ENCODE results near the gene CCDC187. TPM values are rescaled to one million over a fixed set of nuclear protein-coding genes. Genes with fewer than 3 reads are reported as not detected.

The CCDC187 gene
- total RNA-seq, 2 donors from 2014 or later: 0.04 to 0.09 TPM

DNA sequence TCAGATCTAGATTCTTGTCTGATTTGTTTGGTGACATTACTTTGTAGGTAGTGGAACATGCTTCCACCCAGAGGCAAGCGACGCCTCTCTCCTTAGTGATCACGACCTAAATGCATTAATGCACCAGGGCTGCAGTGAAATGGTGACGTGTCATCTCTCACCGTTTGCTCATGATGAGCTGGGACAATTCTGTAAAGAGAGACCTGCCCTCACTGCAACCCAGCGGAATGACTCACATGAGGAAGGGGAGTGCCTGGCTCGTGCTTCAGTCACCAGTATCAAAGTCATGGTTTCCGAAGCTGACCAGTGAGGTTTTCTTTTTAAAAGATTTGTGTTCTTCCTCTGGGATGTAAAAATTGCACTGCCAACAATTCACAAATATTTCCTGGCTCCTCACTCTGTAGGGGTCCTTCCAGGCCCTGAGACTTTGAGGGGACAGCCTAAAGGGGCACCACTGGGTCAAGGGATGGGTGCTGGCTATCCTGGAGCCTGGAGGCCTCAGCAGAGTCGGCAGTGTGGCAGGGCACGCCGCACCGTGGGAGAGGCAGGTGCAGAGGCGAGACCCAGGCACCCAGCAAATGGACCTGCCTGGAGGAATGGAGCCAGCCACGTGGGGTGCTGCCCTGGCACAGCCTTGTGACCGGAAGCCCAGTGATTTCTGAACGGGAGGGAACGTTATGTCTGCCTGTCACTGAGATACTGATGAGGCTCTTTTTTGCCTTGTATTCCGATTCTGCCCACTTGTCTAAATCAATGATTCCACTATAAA, 75.6 kb downstream of the CCDC187 start:
- H3K36me3 ChIP-seq (ENCODE audit: control insufficient read depth, insufficient read depth, low read length): peaks cover 21% of the 10 kb centered on the region
- no peaks in the 10 kb centered on the region for H3K27me3 ChIP-seq (ENCODE audit: control insufficient read depth, insufficient read depth, low read length, poor library complexity, severe bottlenecking)
- peaks cover 11% of the 10 kb centered on the region for H3K36me3 Mint-ChIP-seq (ENCODE audit: low read depth)
- H3K4me1 ChIP-seq (ENCODE audit: control insufficient read depth, insufficient read depth, low read length): no peaks in the 10 kb centered on the region
- no peak for DNase-seq
- TF ChIP-seq, protein P1, sequence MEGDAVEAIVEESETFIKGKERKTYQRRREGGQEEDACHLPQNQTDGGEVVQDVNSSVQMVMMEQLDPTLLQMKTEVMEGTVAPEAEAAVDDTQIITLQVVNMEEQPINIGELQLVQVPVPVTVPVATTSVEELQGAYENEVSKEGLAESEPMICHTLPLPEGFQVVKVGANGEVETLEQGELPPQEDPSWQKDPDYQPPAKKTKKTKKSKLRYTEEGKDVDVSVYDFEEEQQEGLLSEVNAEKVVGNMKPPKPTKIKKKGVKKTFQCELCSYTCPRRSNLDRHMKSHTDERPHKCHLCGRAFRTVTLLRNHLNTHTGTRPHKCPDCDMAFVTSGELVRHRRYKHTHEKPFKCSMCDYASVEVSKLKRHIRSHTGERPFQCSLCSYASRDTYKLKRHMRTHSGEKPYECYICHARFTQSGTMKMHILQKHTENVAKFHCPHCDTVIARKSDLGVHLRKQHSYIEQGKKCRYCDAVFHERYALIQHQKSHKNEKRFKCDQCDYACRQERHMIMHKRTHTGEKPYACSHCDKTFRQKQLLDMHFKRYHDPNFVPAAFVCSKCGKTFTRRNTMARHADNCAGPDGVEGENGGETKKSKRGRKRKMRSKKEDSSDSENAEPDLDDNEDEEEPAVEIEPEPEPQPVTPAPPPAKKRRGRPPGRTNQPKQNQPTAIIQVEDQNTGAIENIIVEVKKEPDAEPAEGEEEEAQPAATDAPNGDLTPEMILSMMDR (conservative IDR thresholded peaks at IDR 0.05): no peak
- H3K4me3 ChIP-seq (ENCODE audit: low read length): no peak overlapping the region
- no peaks in the 10 kb centered on the region for H3K27me3 Mint-ChIP-seq (ENCODE audit: insufficient read depth)
- no peak overlapping the region for H3K27ac Mint-ChIP-seq
- WGBS, 2 experiments (ENCODE audit: insufficient coverage in 1 of 2, insufficient read length in 1 of 2): 87 to 89% methylated on average over 16 to 18 of the region's 18 CpGs
- H3K9me3 Mint-ChIP-seq: no peaks in the 10 kb centered on the region
- no peak overlapping the region for H3K9ac ChIP-seq (ENCODE audit: extremely low read depth, low read length, poor library complexity, severe bottlenecking)
- H3K9me3 ChIP-seq (ENCODE audit: control insufficient read depth, low read length): no peaks in the 10 kb centered on the region
- H3K4me1 Mint-ChIP-seq: no peaks in the 10 kb centered on the region
- no peak overlapping the region for H3K4me3 Mint-ChIP-seq
- no peak overlapping the region for H3K27ac ChIP-seq (ENCODE audit: low read depth, low read length)

DNA sequence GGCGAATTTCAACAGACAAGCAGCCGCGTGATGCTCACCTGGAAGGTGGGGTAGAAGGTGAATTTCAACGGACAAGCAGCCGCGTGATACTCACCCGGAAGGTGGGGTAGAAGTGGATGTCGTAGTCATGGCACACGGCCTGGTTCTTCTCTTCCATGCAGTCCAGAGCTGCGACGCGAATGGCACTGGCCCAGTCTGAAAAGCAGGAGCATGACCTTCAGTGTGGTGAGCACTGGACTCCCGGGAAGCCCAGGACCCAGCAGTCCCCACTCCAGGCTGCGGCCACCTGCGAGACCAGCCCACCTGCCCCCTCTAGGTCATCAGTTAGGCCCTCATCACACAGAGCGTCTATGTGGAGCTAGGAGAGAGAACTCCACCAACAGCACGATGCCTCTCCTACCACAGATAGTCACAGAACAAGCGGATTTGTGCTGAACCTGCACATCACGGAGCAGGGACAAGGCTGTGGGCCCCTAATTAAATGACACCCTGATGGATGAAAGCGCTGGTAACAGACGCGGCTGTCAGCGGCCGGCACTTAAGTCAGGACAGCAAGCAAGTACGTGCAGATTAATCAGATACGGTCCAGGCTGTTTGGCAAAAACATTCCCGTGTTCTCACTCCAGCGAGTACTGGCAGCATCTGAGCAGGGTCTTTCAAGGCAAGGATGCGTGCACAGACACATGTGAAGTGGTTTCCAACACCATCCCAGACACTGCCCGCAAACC, 77.0 kb downstream of the CCDC187 start:
- H3K4me3 Mint-ChIP-seq: no peak overlapping the region
- DNase-seq: no peak
- no peaks in the 10 kb centered on the region for H3K4me1 Mint-ChIP-seq
- no peaks in the 10 kb centered on the region for H3K9me3 ChIP-seq (ENCODE audit: control insufficient read depth, low read length)
- no peaks in the 10 kb centered on the region for H3K27me3 ChIP-seq (ENCODE audit: control insufficient read depth, insufficient read depth, low read length, poor library complexity, severe bottlenecking)
- H3K9me3 Mint-ChIP-seq: no peaks in the 10 kb centered on the region
- peaks cover 24% of the 10 kb centered on the region for H3K36me3 ChIP-seq (ENCODE audit: control insufficient read depth, insufficient read depth, low read length)
- H3K27me3 Mint-ChIP-seq (ENCODE audit: insufficient read depth): no peaks in the 10 kb centered on the region
- H3K27ac ChIP-seq (ENCODE audit: low read depth, low read length): no peak overlapping the region
- WGBS, 2 experiments (ENCODE audit: insufficient coverage in 1 of 2, insufficient read length in 1 of 2): 94 to 99% methylated on average over 25 to 30 of the region's 30 CpGs
- peaks cover 14% of the 10 kb centered on the region for H3K36me3 Mint-ChIP-seq (ENCODE audit: low read depth)
- H3K4me1 ChIP-seq (ENCODE audit: control insufficient read depth, insufficient read depth, low read length): no peaks in the 10 kb centered on the region
- TF ChIP-seq, protein P1 (conservative IDR thresholded peaks at IDR 0.05): no peak
- peak overlapping the region; percentile 48 for H3K27ac Mint-ChIP-seq
- H3K4me3 ChIP-seq (ENCODE audit: low read length): no peak overlapping the region
- H3K9ac ChIP-seq (ENCODE audit: extremely low read depth, low read length, poor library complexity, severe bottlenecking): no peak overlapping the region

DNA sequence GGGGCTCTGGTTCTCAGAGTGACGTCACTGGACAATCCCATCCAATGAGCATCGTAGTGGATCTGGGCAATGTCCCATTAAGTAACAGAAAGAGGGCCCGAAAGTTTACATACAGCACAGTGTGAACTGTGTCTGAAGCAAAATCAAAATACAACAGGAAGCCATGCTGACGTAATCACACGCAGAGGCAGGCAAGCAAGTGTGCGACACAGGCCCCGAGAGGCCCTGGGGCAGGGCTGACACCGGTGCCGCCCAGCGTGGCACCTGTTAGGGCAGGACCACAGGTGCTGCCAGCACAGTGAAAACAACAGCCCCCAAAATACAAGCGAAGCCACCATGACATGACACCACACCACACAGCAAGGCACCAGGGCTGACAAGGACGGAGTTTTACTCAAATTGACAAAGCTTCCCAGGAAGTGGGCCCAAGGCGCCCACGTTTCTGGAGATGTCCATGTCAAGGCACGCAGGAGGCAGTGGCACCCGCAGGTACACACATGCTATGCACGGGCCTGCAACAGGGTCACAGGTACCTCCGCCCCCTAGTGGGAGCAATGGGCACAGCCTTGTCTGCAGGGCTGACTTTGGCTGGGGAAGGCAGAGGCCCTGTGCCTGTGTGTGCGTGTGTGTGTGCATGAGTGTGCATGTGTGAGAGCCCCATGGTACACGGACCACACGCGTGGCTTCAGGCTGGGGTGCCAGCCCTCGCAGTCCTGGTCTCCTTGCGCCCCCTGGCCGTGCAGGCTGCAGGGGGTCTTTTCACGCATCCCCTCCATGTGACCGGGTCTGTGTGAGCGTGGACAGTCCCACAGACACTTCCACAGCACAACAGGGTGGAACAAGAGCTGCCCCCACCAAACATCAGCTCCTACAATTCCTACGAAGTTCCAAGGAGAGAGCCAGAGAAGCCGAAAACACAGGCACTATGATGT, 77.9 kb downstream of the CCDC187 start:
- Mint-ChIP-seq H3K4me3 (no peak overlapping the region), H3K36me3 (ENCODE audit: low read depth) (peaks cover 19% of the 10 kb centered on the region), H3K27me3 (ENCODE audit: insufficient read depth) (no peaks in the 10 kb centered on the region), H3K27ac (peak overlapping the region; percentile 66), H3K4me1 (no peaks in the 10 kb centered on the region), H3K9me3 (no peaks in the 10 kb centered on the region)
- H3K27ac ChIP-seq (ENCODE audit: low read depth, low read length): no peak overlapping the region
- H3K9ac ChIP-seq (ENCODE audit: extremely low read depth, low read length, poor library complexity, severe bottlenecking): no peak overlapping the region
- no peaks in the 10 kb centered on the region for H3K27me3 ChIP-seq (ENCODE audit: control insufficient read depth, insufficient read depth, low read length, poor library complexity, severe bottlenecking)
- TF ChIP-seq, protein P1 (conservative IDR thresholded peaks at IDR 0.05): peak; percentile 95
- H3K4me1 ChIP-seq (ENCODE audit: control insufficient read depth, insufficient read depth, low read length): no peaks in the 10 kb centered on the region
- WGBS, 2 experiments (ENCODE audit: insufficient coverage in 1 of 2, insufficient read length in 1 of 2): 80 to 81% methylated on average over 17 to 30 of the region's 30 CpGs
- peaks cover 24% of the 10 kb centered on the region for H3K36me3 ChIP-seq (ENCODE audit: control insufficient read depth, insufficient read depth, low read length)
- H3K4me3 ChIP-seq (ENCODE audit: low read length): no peak overlapping the region
- no peaks in the 10 kb centered on the region for H3K9me3 ChIP-seq (ENCODE audit: control insufficient read depth, low read length)
- DNase-seq: peak; percentile 96

Data from endodermal cell (in vitro differentiated cells).